Keratinocyte (primary cell): ENCODE measurements around the gene TTL. TPM values are rescaled to one million over a fixed set of nuclear protein-coding genes. Genes with fewer than 3 reads are reported as not detected.
A peak's percentile ranks its signal among the peaks of the same experiment; 100 is the strongest.
"Not testable (repeated sequence)": the region's sequence is repeated elsewhere in the genome, so short reads cannot be mapped to it uniquely, and the experiment has no call there.

Experiments used
- DNase-seq: peaks from one replicate; pipeline ENCODE4 v3.0.0-alpha.2; 2011; ENCODE audit warnings: low read depth, missing footprints, low spot score
- FAIRE-seq: peaks from 2 replicates; lab custom pipeline; 2011; peaks lifted over from hg19 to GRCh38; lab: Jason Lieb, UNC
- H2AFZ ChIP-seq: 2 replicates; pipeline ENCODE4 v1.6.0; 2012; ENCODE audit warnings: low read length, control low read depth, inconsistent platforms; ENCODE audit not compliant: control insufficient read depth
- H3K27ac ChIP-seq: 2 replicates; pipeline ENCODE4 v1.5.1; 2011; ENCODE audit warnings: low read length; ENCODE audit not compliant: control insufficient read depth, insufficient read depth
- H3K27me3 ChIP-seq: 3 replicates; pipeline ENCODE4 v1.6.0; 2011; ENCODE audit warnings: low read length; ENCODE audit not compliant: control insufficient read depth, insufficient read depth; ENCODE audit errors: extremely low read depth
- H3K36me3 ChIP-seq, 2 experiments: 2 replicates in 1 of 2; 3 replicates in 1 of 2; pipeline ENCODE4 v1.5.1; 2011; ENCODE audit warnings: low read length in 2 of 2, mild to moderate bottlenecking in 1 of 2; ENCODE audit not compliant: control insufficient read depth in 2 of 2, insufficient read depth in 2 of 2; ENCODE audit errors: extremely low read depth in 1 of 2
- H3K4me1 ChIP-seq: 3 replicates; pipeline ENCODE4 v1.5.1; 2011; ENCODE audit warnings: low read length; ENCODE audit not compliant: control insufficient read depth, insufficient read depth; ENCODE audit errors: extremely low read depth
- H3K4me2 ChIP-seq: 3 replicates; pipeline ENCODE4 v1.6.0; 2011; ENCODE audit warnings: low read depth, low read length; ENCODE audit not compliant: control insufficient read depth, insufficient read depth; ENCODE audit errors: extremely low read depth
- H3K4me3 ChIP-seq, 3 experiments: fragments of 200-600 bp in 1 of 3; sonication (generic) in 1 of 3; 2 replicates in 2 of 3; 3 replicates in 1 of 3; pipeline ENCODE4 v1.5.1; 2011 to 2016; ENCODE audit warnings: low read length in 3 of 3, mild to moderate bottlenecking in 3 of 3, control low read depth in 2 of 3, inconsistent platforms in 1 of 3, low read depth in 1 of 3, mixed read lengths in 1 of 3, mixed run types in 1 of 3, moderate library complexity in 1 of 3; ENCODE audit not compliant: control insufficient read depth in 2 of 3, insufficient read depth in 2 of 3; ENCODE audit errors: extremely low read depth in 1 of 3
- H3K79me2 ChIP-seq: 2 replicates; pipeline ENCODE4 v1.6.0; 2012; ENCODE audit warnings: low read length; ENCODE audit not compliant: control insufficient read depth, insufficient read depth
- H3K9ac ChIP-seq: 3 replicates; pipeline ENCODE4 v1.6.0; 2011; ENCODE audit warnings: low read length; ENCODE audit not compliant: control insufficient read depth, insufficient read depth; ENCODE audit errors: extremely low read depth
- H3K9me1 ChIP-seq: 3 replicates; pipeline ENCODE4 v1.6.0; 2011; ENCODE audit warnings: low read length; ENCODE audit not compliant: control insufficient read depth, insufficient read depth; ENCODE audit errors: extremely low read depth
- H3K9me3 ChIP-seq: 2 replicates; pipeline ENCODE4 v1.5.1; 2012; ENCODE audit warnings: low read depth, low read length; ENCODE audit not compliant: control insufficient read depth
- H4K20me1 ChIP-seq: 3 replicates; pipeline ENCODE4 v1.6.0; 2011; ENCODE audit warnings: low read length; ENCODE audit not compliant: control insufficient read depth, insufficient read depth; ENCODE audit errors: extremely low read depth
- CTCF ChIP-seq, 3 experiments: IDR thresholded peaks in 1 of 3; conservative IDR thresholded peaks in 1 of 3; optimal IDR thresholded peaks in 1 of 3; 2 replicates in 2 of 3; 3 replicates in 1 of 3; pipeline versions ENCODE3 to v1.5.1; 2011; ENCODE audit warnings: low read length in 3 of 3, mild to moderate bottlenecking in 3 of 3, moderate library complexity in 2 of 3, control low read depth in 1 of 3, inconsistent platforms in 1 of 3; ENCODE audit not compliant: insufficient read depth in 2 of 3; ENCODE audit errors: extremely low read depth in 1 of 3
- EZH2 ChIP-seq: IDR thresholded peaks from one replicate; pipeline ENCODE4 v1.6.1; 2012; ENCODE audit warnings: inconsistent platforms, mild to moderate bottlenecking, low read length, moderate library complexity
- dilution Hi-C: fragments of 300-500 bp; cut with MboI; formaldehyde crosslinking; loops from one replicate; pipeline ENCODE4 v1.7.0; 2020; ENCODE audit warnings: low sequenced_read_pairs; ENCODE audit not compliant: extremely low pct_ligation_motif_present
- polyA plus RNA-seq, 5 experiments: library from polyadenylated mRNA; depleted of rRNA in 3 of 5; stranded (reverse) in 3 of 5; stranded (forward) in 1 of 5; unstranded in 1 of 5; fragments of >200 nt; gene quantifications; 1 replicate in 1 of 5; 2 replicates in 3 of 5; 3 replicates in 1 of 5; pipeline versions ENCODE4 v1.2.1 to v1.2.3, GENCODE V29; 2011 to 2012; ENCODE audit warnings: missing spikeins in 2 of 5, low read depth in 1 of 5, low replicate concordance in 1 of 5

TTL gene
- polyA plus RNA-seq, 1 donor (not counting 4 experiments of a cell fraction or from before 2014, with no cell fraction given), result 37.9 TPM

- H3K27ac ChIP-seq, H3K9me3 ChIP-seq, H3K9me1 ChIP-seq, FAIRE-seq, H4K20me1 ChIP-seq, dilution Hi-C loops, H3K4me2 ChIP-seq, H3K79me2 ChIP-seq, H3K27me3 ChIP-seq, H3K4me1 ChIP-seq, H3K36me3 ChIP-seq, H2AFZ ChIP-seq: not testable (repeated sequence)
- Histone ChIP-seq H3K9ac (peak within 1 kb of the TSS; percentile 37), H3K4me3 (peak within 1 kb of the TSS; percentile 22 to 57 (median 48))
- peak; percentile 2 for DNase-seq
- TF ChIP-seq CTCF (optimal IDR thresholded peaks at IDR 0.05 in 1 of 3, IDR thresholded peaks at IDR 0.05 in 1 of 3, conservative IDR thresholded peaks at IDR 0.05 in 1 of 3; ENCODE audit: extremely low read depth in 1 of 3, insufficient read depth in 2 of 3, low read length in 3 of 3), result peak in 1 of 3 experiments; percentile 38
Observed at GRCh38 chr2:112433480-112433879, 48.5 kb upstream of the TTL start, which contains the start of gene RGPD8. Gene RGPD8 (minus strand): TSS chr2:112433645. CDS start chr2:112433453, 192 bp downstream.

- Histone ChIP-seq H3K4me3 (no peak overlapping the region), H3K36me3 (no peaks in the 10 kb centered on the region), H3K27me3 (no peaks in the 10 kb centered on the region)
Observed at GRCh38 chr2:112433932-112434730, 47.8 kb upstream of the TTL start.

GRCh38 chr2:112434890-112435715 lies 46.9 kb upstream of the TTL start:
- DNase-seq, H3K4me2 ChIP-seq, H3K9me3 ChIP-seq, H2AFZ ChIP-seq, H3K36me3 ChIP-seq, H4K20me1 ChIP-seq, H3K27ac ChIP-seq, H3K4me1 ChIP-seq, H3K27me3 ChIP-seq, H3K9me1 ChIP-seq, H3K9ac ChIP-seq, H3K79me2 ChIP-seq, FAIRE-seq, H3K4me3 ChIP-seq, dilution Hi-C loops: not testable (repeated sequence)

More at GRCh38 chr2:112433932-112434730, 47.8 kb upstream of the TTL start:
- H4K20me1 ChIP-seq, result no peaks in the 10 kb centered on the region
- no peaks in the 10 kb centered on the region for H3K79me2 ChIP-seq
- no peaks in the 10 kb centered on the region for H3K9me1 ChIP-seq
- H3K4me1 ChIP-seq, result no peaks in the 10 kb centered on the region
- H3K27ac ChIP-seq, result no peak overlapping the region
- no peak overlapping the region for H3K4me2 ChIP-seq
- no peak for TF ChIP-seq EZH2
- TF ChIP-seq CTCF (optimal IDR thresholded peaks at IDR 0.05 in 1 of 3, IDR thresholded peaks at IDR 0.05 in 1 of 3, conservative IDR thresholded peaks at IDR 0.05 in 1 of 3; ENCODE audit: extremely low read depth in 1 of 3, insufficient read depth in 2 of 3, low read length in 3 of 3), result no peak
- no peak for FAIRE-seq
- no peak for DNase-seq
- no peaks in the 10 kb centered on the region for H3K9me3 ChIP-seq
- no peak overlapping the region for H2AFZ ChIP-seq
- dilution Hi-C loops, result no loop called here
- H3K9ac ChIP-seq, result no peak overlapping the region
